Measurements from ENCODE around the gene SFXN3.

GRCh38 chr10:101014230-101014884, 16.7 kb upstream of the SFXN3 start:
- no peak for TF ChIP-seq EP300 (IDR thresholded peaks at IDR 0.05)
- TF ChIP-seq POLR2AphosphoS5 (IDR thresholded peaks at IDR 0.05) = no peak
- TF ChIP-seq CTCF (IDR thresholded peaks at IDR 0.05) = peak; percentile 78 to 97 (median 94)
- no peak for TF ChIP-seq POLR2A (IDR thresholded peaks at IDR 0.05)

Data from sigmoid colon (tissue), 4 donors.